ENCODE data around the gene OR7A10.

OR7A10 gene

DNA sequence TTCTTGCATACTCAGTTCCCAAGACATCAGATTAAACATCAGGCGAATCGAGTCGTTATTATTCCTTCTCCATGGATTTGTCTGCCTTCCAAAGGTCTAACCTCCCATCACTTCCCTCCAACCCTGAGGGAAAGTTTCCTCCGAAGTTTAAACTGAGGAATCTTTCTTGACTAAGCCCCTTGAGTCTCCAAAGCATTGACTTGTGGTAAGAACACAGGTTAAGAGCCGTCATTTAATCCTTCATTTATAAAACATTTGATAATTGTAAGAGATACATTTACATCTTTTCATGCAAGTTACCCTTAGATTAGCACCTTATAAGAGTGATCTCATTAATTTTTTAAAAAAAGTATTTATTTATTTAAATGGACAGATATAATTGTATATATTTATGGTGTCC lies at the start of gene OR7A10:
Gene OR7A10, minus strand, starts transcription at position 101 of the 400 bp plus-strand sequence. CDS start 7,045 bp downstream, outside the sequence.
- no peak within 1 kb of the TSS for H3K9ac ChIP-seq (ENCODE audit: low read length)
- H3K9me3 ChIP-seq (ENCODE audit: control insufficient read depth, insufficient read depth, low read depth, low read length) = no peaks in the 10 kb centered on the region
- H3K4me1 ChIP-seq (ENCODE audit: control insufficient read depth, insufficient read depth, low read length) = no peaks in the 10 kb centered on the region
- H3K27me3 ChIP-seq (ENCODE audit: control insufficient read depth, insufficient read depth, low read length) = peaks cover 40% of the 10 kb centered on the region
- H3K4me3 ChIP-seq (ENCODE audit: low read depth, low read length) = no peak within 1 kb of the TSS
- H3K36me3 ChIP-seq (ENCODE audit: control insufficient read depth, insufficient read depth, low read length) = no peaks in the 10 kb centered on the region
- H3K27ac ChIP-seq (ENCODE audit: low read depth, low read length) = no peak within 1 kb of the TSS

- H3K4me1 ChIP-seq (ENCODE audit: control insufficient read depth, insufficient read depth, low read length) = peaks cover 7% of the 10 kb centered on the region; the same call in 1 of the 2 replicates
- H3K36me3 ChIP-seq (ENCODE audit: control insufficient read depth, insufficient read depth, low read length) = no peaks in the 10 kb centered on the region
- H3K27ac ChIP-seq (ENCODE audit: low read depth, low read length) = no peak overlapping the region
- H3K9me3 ChIP-seq (ENCODE audit: control insufficient read depth, insufficient read depth, low read depth, low read length) = peaks cover 3% of the 10 kb centered on the region; the same call in 1 of the 2 replicates
- H3K9ac ChIP-seq (ENCODE audit: low read length) = no peak overlapping the region
- H3K27me3 ChIP-seq (ENCODE audit: control insufficient read depth, insufficient read depth, low read length) = peaks cover 10% of the 10 kb centered on the region
- H3K4me3 ChIP-seq (ENCODE audit: low read depth, low read length) = no peak overlapping the region
Measured at GRCh38 chr19:14890643-14891379, 42.1 kb upstream of the OR7A10 start.

GRCh38 chr19:14889994-14890642 lies 41.4 kb upstream of the OR7A10 start:
- Histone ChIP-seq H3K9me3 (ENCODE audit: control insufficient read depth, insufficient read depth, low read depth, low read length) (peaks cover 3% of the 10 kb centered on the region; the same call in 1 of the 2 replicates), H3K27me3 (ENCODE audit: control insufficient read depth, insufficient read depth, low read length) (peaks cover 13% of the 10 kb centered on the region), H3K4me1 (ENCODE audit: control insufficient read depth, insufficient read depth, low read length) (peaks cover 7% of the 10 kb centered on the region; the same call in 1 of the 2 replicates), H3K9ac (ENCODE audit: low read length) (no peak overlapping the region), H3K36me3 (ENCODE audit: control insufficient read depth, insufficient read depth, low read length) (no peaks in the 10 kb centered on the region), H3K4me3 (ENCODE audit: low read depth, low read length) (no peak overlapping the region), H3K27ac (ENCODE audit: low read depth, low read length) (no peak overlapping the region)

DNA sequence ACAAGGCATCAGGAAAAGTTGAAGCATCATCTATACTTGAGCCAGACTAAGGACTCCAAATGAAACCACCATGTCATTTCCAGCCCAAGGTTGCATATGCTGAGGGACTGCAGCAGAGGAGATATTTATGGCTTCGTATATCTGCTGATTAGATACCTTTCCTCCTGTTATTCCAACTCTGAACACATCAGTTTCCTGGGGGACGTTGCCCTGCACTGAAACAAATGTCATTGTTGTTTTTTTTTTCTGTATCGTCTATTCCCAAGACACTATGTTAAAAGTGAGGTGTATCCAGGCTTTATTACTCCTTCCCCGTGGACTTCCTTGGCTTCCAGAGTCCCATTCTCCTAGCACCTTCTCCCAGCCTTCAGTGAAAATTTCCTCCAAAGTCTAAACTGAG lies 37.3 kb upstream of the OR7A10 start, which contains the start of gene OR7A17:
Gene OR7A17, minus strand, starts transcription at position 101 of the 400 bp plus-strand sequence. CDS start 4,777 bp downstream, outside the sequence.
- peaks cover 7% of the 10 kb centered on the region; the same call in 1 of the 2 replicates for H3K4me1 ChIP-seq (ENCODE audit: control insufficient read depth, insufficient read depth, low read length)
- no peak within 1 kb of the TSS for H3K4me3 ChIP-seq (ENCODE audit: low read depth, low read length)
- H3K27ac ChIP-seq (ENCODE audit: low read depth, low read length) = no peak within 1 kb of the TSS
- no peaks in the 10 kb centered on the region for H3K36me3 ChIP-seq (ENCODE audit: control insufficient read depth, insufficient read depth, low read length)
- H3K9ac ChIP-seq (ENCODE audit: low read length) = no peak within 1 kb of the TSS
- H3K27me3 ChIP-seq (ENCODE audit: control insufficient read depth, insufficient read depth, low read length) = peaks cover 23% of the 10 kb centered on the region
- H3K9me3 ChIP-seq (ENCODE audit: control insufficient read depth, insufficient read depth, low read depth, low read length) = peaks cover 3% of the 10 kb centered on the region; the same call in 1 of the 2 replicates

DNA sequence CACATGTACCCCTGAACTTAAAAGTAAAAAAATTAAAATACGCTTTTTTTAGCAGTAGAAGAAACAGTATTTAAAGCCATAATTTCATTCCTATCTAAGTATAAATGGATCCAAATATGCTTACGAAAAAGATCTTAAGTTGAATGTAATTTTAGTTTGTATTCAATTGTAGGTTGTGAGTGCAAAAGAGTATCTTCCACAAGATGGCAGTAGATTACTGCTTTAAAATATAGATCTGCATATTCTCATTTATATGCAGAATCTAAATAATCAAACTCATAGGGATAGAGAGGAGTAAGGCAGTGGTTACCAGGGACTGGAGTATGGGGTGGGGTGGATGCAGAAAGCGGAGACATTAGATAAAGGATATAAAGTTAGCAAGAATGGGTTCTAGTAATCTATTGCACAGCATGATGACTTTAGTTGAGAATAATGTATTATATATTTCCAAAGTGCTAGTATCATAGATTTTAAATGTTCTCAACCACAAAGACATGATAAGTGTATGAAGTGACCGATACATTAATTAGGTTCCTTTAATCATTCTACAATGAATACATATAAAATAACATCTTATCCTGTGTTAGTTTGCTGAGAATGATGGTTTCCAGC lies 23.0 kb upstream of the OR7A10 start:
- no peaks in the 10 kb centered on the region for H3K4me1 ChIP-seq (ENCODE audit: control insufficient read depth, insufficient read depth, low read length)
- H3K4me3 ChIP-seq (ENCODE audit: low read depth, low read length) = no peak overlapping the region
- no peak overlapping the region for H3K9ac ChIP-seq (ENCODE audit: low read length)
- H3K27me3 ChIP-seq (ENCODE audit: control insufficient read depth, insufficient read depth, low read length) = peaks cover 16% of the 10 kb centered on the region
- peaks cover 9% of the 10 kb centered on the region for H3K9me3 ChIP-seq (ENCODE audit: control insufficient read depth, insufficient read depth, low read depth, low read length)
- H3K27ac ChIP-seq (ENCODE audit: low read depth, low read length) = no peak overlapping the region
- H3K36me3 ChIP-seq (ENCODE audit: control insufficient read depth, insufficient read depth, low read length) = no peaks in the 10 kb centered on the region

GRCh38 chr19:14868497-14868896 lies 19.8 kb upstream of the OR7A10 start:
- Histone ChIP-seq H3K4me1 (ENCODE audit: control insufficient read depth, insufficient read depth, low read length) (no peaks in the 10 kb centered on the region), H3K9ac (ENCODE audit: low read length) (no peak overlapping the region), H3K9me3 (ENCODE audit: control insufficient read depth, insufficient read depth, low read depth, low read length) (peaks cover 17% of the 10 kb centered on the region), H3K4me3 (ENCODE audit: low read depth, low read length) (no peak overlapping the region), H3K27me3 (ENCODE audit: control insufficient read depth, insufficient read depth, low read length) (peaks cover 7% of the 10 kb centered on the region; the same call in 1 of the 2 replicates), H3K27ac (ENCODE audit: low read depth, low read length) (no peak overlapping the region), H3K36me3 (ENCODE audit: control insufficient read depth, insufficient read depth, low read length) (no peaks in the 10 kb centered on the region)

DNA sequence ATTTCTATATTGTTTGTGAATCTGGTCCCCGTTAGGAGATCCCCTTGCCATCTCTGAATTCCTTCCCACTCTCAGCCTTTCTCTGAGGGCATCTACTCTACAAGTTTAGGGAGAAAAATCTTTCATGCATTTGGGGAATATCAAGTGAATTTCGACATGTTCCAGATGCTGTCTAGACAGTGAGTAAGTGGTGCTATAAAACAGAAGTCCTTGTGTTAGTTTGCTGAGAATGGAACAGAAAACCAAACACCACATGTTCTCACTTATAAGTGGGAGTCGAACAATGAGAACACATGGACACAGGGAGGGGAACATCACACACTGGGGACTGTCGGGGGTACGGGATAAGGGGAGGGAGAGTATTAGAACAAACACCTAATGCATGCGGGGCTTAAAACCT lies 5.1 kb downstream of the OR7A10 start:
- Histone ChIP-seq H3K27ac (ENCODE audit: low read depth, low read length) (no peak overlapping the region), H3K9ac (ENCODE audit: low read length) (no peak overlapping the region), H3K27me3 (ENCODE audit: control insufficient read depth, insufficient read depth, low read length) (peaks cover 25% of the 10 kb centered on the region), H3K9me3 (ENCODE audit: control insufficient read depth, insufficient read depth, low read depth, low read length) (no peaks in the 10 kb centered on the region), H3K36me3 (ENCODE audit: control insufficient read depth, insufficient read depth, low read length) (no peaks in the 10 kb centered on the region), H3K4me1 (ENCODE audit: control insufficient read depth, insufficient read depth, low read length) (no peaks in the 10 kb centered on the region), H3K4me3 (ENCODE audit: low read depth, low read length) (no peak overlapping the region)

- no peaks in the 10 kb centered on the region for H3K9me3 ChIP-seq (ENCODE audit: control insufficient read depth, insufficient read depth, low read depth, low read length)
- H3K36me3 ChIP-seq (ENCODE audit: control insufficient read depth, insufficient read depth, low read length) = no peaks in the 10 kb centered on the region
- no peak overlapping the region for H3K27ac ChIP-seq (ENCODE audit: low read depth, low read length)
- no peak overlapping the region for H3K9ac ChIP-seq (ENCODE audit: low read length)
- H3K4me1 ChIP-seq (ENCODE audit: control insufficient read depth, insufficient read depth, low read length) = no peaks in the 10 kb centered on the region
- H3K27me3 ChIP-seq (ENCODE audit: control insufficient read depth, insufficient read depth, low read length) = peaks cover 21% of the 10 kb centered on the region
- no peak overlapping the region for H3K4me3 ChIP-seq (ENCODE audit: low read depth, low read length)
Measured at GRCh38 chr19:14843169-14843568, 5.6 kb downstream of the OR7A10 start.

DNA sequence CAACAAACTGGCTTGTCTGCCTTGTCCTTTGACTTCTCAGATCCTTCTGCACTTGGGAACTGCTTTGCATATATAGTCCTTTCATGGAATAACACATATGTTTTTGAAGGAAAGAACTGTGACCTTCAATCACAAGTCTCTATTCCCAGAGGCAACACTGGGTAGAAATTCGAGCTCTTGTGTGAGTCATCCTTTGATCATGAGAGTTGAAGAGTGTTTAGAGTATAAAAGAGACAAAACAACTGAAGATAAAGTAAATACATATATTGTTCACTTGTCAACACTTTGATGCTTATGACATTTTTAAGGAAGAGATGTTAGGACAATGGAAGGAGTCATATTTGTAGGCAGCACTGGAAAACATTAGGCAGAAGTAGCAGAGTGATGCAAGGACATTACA lies 8.5 kb downstream of the OR7A10 start:
- Histone ChIP-seq H3K4me3 (ENCODE audit: low read depth, low read length) (no peak overlapping the region), H3K27me3 (ENCODE audit: control insufficient read depth, insufficient read depth, low read length) (peaks cover 16% of the 10 kb centered on the region), H3K36me3 (ENCODE audit: control insufficient read depth, insufficient read depth, low read length) (no peaks in the 10 kb centered on the region), H3K9me3 (ENCODE audit: control insufficient read depth, insufficient read depth, low read depth, low read length) (no peaks in the 10 kb centered on the region), H3K9ac (ENCODE audit: low read length) (no peak overlapping the region), H3K27ac (ENCODE audit: low read depth, low read length) (no peak overlapping the region), H3K4me1 (ENCODE audit: control insufficient read depth, insufficient read depth, low read length) (no peaks in the 10 kb centered on the region)

DNA sequence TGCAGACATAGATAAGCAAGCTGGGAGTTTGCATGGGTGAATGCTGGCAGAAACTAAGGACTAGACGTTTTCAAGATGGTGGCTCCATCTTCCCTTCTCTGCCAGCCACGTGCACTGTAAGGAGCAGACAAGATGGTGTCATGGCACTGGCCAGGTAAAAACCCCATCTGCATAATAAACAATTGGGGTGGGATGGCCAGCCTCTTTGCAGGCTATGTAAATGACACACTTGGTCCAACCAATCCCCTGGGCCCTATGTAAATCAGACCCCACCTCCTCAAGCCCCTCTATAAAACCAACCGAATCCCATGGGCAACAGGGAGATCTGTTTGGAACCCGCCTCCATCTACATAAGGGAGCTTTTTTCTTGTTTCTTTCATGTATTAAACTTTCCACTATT lies 11.3 kb downstream of the OR7A10 start:
- Histone ChIP-seq H3K4me3 (ENCODE audit: low read depth, low read length) (no peak overlapping the region), H3K27ac (ENCODE audit: low read depth, low read length) (no peak overlapping the region), H3K36me3 (ENCODE audit: control insufficient read depth, insufficient read depth, low read length) (no peaks in the 10 kb centered on the region), H3K4me1 (ENCODE audit: control insufficient read depth, insufficient read depth, low read length) (0 out of 2 replicates have a peak, but pooled peaks cover 3% of the 10 kb centered on the region), H3K27me3 (ENCODE audit: control insufficient read depth, insufficient read depth, low read length) (peaks cover 3% of the 10 kb centered on the region; the same call in 1 of the 2 replicates), H3K9me3 (ENCODE audit: control insufficient read depth, insufficient read depth, low read depth, low read length) (no peaks in the 10 kb centered on the region), H3K9ac (ENCODE audit: low read length) (no peak overlapping the region)
